Medulla oblongata (tissue), 1 donor: ENCODE results near the gene KCNAB1.
A peak's percentile ranks its signal among the peaks of the same experiment; 100 is the strongest.
"Not testable (repeated sequence)": the region's sequence is repeated elsewhere in the genome, so short reads cannot be mapped to it uniquely, and the experiment has no call there.

Experiments used
- DNase-seq: peaks from one replicate; pipeline ENCODE4 v3.0.0-alpha.2; 2015; ENCODE audit errors: extremely low spot score

The KCNAB1 gene

DNA sequence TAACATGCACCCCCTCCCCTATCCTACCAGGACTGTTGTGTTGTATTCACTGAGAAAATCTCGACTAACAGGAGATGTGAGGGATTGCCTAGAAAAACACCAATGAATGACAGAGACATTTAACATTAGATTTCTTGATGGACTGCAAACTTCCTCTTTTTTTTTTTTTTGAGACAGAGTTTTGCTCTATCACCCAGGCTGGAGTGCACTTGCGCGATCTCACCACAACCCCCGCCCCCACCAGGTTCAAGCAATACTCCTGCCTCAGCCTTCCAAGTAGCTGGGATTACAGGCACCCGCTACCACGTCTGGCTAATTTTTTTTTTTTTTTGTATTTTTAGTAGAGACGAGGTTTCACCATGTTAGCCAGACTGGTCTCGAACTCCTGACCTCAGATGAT lies 17.0 kb downstream of the KCNAB1 start:
- not testable (repeated sequence) for DNase-seq

GRCh38 chr3:156140001-156140595 lies 19.7 kb downstream of the KCNAB1 start:
- no peak for DNase-seq

DNA sequence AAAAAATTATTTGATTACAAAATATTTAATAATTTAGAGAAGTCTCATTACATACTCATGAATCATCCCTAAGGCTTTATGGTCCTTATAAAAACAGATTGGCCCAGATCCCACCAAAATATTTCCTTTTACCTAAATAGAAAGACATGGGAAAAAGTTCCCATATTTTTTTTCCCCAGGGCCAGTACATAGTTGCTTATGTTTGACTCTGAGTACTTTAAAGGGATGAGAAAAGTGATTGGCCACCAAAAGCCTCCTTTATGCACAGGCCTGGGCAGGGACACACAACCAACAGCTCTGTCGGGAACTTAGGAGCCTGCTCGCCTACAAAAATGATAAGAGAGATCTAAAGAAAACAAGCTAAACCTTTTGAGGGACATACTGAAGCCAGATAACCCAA lies 22.3 kb downstream of the KCNAB1 start:
- DNase-seq, result no peak

- no peak for DNase-seq
Measured at GRCh38 chr3:156143136-156143535, 22.8 kb downstream of the KCNAB1 start.

DNA sequence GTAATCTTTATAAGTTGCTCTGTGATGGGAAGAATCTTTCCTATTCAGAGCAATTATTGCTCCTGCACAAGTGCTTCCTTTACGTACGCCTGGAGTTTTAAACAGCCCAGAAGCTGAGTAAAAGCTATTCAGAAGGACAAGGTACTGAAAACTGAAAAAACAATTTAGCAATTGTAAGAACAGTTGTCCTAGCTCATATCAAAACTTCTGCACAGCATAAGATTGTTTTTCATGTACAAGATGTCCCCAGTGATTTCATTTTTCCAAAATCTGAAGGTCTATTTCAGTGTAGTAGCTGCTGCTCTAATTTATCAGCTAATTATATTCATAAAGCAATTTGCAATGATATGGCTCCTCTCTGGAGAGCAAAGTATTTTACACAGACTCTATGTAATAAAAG lies 23.7 kb downstream of the KCNAB1 start:
- DNase-seq, result no peak

DNA sequence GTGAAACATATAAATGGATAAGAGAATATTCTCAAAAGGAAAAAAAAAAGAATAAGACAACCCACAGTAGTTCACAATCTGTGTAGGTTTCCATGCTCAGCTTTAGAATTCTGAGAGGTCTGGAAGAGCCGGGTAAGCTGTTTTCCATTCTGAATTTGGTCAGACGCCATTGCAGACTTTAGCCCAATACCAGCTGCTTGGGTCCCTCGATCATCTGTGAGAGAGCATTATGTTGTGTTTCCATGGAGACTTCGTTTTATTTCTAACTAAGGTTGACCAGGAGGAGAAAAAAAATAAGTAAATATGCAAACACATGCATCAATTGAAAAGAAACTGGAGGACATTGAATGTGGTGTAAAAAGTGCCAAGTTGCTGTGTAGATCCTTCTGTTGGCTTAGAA lies 25.5 kb downstream of the KCNAB1 start:
- no peak for DNase-seq

DNA sequence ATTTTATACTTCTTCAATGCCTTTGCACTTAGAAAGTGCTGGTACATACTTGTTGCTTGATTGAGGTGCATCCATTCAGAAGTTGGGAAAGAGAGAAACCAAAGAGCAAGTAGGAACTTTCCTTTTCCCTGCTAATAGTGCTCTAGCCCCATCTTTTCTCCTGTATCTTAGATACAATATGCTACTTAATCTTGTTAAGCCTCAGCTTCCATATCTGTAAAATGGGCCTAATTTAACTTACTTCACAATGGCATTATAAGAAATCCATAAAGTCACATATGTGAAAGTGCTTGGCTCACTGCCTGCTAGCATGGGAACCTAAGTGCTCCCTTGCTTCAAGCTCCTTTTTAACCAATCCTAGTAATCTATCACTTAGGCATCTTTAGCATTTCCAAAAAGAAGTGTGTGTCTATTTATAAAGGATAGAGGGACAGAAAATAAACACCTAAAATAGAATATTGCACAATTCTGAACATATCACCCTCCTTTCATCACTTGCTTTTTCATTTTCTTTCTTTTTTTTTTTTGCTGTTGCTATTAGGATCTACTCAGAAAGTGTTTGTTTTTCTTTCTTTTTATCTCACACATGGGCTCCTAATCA lies 28.1 kb downstream of the KCNAB1 start:
- no peak for DNase-seq

DNA sequence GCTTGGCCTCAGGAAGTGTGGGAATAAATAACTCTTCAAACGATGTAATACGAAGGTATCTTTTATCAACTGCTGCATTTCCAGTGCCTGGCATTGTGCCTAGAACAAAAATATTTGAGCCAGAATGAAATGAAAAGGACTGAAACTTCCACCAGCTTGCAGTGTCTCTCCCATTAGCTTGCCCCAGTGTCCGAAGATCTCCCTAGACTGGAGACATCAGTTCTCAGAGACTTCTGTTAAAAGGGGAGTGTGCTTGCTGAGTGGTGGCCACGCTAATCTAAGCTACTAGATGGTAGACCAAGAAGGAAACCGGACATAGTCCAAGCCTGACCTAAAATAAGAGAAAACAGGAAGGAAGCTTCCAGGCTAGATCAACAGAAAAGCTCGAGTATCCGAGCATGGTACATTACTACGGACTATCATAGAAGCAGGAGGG lies 28.6 kb downstream of the KCNAB1 start:
- peak; percentile 57 for DNase-seq

DNA sequence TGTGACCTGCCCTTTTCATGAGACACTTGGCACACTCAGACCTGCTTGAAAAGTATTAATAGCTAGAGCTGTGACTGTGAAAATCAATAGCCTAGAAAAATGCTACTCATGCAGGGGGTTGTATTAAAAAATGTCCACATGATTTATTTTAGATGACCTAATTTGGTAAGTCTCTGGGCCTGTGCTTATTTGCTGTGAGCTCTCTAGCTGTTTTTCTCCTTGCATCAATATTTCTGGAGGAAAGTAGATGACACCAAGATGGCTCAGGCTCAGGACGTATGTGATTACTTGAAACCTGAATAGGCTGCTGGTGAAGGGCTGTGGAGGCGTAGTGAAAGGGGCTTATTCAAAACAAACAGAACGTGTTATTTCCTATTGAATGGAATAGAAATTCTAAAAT lies 29.5 kb downstream of the KCNAB1 start:
- DNase-seq, result no peak

DNA sequence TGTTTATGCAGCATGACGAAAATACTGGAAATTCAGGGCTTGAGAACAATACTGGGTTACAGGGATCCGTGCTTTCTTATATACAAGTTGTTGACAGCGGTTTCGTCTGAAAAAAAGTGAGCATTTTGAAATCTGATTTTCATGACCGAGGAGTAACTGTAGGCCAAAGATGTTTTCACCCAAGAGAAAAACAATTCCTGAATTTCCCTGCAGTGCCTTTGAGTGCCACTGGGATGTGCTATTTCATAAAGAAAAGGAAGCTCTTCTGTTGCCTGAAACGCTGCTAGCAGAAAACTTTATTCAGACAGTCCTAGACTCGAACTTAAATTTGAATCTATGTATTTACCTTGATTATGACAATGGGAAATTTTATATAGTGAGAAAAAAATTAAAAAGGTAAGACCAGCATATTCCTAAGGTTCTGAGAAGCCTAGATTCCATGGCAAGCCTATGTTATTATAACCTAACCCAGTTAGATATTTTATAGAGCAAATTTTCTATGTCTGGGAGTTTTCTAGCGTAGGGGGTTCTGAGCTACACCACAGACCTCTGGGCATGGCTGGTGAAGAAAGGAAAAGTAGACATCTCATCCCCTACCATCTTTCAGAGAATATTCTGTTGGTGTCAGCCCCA lies 30.2 kb downstream of the KCNAB1 start:
- peak; percentile 93 for DNase-seq

GRCh38 chr3:156151824-156152428 lies 31.5 kb downstream of the KCNAB1 start:
- peak; percentile 65 for DNase-seq

DNA sequence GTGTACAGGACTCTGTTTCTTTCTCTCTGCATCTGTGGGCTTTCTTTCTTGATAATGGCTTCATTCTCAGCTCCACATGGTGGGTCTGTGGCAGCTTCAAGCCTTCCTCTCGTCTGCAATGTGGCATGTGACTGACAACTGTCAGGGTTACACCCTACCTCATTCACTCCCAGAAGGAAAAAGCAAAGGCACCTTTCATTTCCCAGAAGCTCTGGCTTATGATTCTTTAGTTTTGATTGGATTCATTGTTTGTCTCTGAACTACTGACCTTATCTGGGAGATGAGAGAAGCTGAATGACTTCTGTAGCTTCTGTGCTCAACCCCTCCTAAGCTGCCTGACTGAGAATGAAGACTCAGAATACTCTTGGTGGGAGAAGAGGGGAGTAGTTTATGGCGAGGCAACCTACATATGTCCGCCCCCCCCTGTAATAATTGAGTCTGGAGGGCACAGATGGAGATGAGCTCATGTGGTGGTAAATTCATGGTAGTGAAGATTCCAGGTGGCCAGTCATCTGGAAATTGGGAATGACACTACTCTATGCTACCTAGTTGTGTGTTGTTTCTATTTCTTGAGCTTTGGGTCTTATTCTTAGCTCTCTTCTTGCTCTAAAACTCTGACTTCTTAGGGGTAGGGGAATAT lies 38.4 kb downstream of the KCNAB1 start:
- no peak for DNase-seq

DNA sequence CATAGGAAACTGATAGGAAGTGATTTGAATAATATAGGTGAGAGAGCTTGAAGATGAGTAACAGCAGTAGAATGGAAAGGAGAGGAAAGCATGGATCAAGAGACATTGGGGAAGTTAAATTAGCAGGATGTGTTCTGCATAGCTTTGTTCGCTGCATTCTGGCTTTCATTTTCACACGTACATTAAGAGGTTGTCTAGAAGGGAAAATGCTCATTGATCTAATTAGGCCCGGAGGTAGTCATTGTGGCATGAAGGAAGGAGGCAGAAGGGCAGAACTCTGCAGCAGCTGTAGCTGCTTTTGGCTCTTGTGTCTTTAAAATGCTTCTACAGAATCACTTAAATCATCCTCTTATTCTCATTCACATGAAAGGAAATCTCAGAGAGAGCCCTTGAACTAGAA lies 40.3 kb downstream of the KCNAB1 start:
- DNase-seq, result no peak

- DNase-seq, result no peak
Measured at GRCh38 chr3:156161172-156161571, 40.8 kb downstream of the KCNAB1 start.

DNA sequence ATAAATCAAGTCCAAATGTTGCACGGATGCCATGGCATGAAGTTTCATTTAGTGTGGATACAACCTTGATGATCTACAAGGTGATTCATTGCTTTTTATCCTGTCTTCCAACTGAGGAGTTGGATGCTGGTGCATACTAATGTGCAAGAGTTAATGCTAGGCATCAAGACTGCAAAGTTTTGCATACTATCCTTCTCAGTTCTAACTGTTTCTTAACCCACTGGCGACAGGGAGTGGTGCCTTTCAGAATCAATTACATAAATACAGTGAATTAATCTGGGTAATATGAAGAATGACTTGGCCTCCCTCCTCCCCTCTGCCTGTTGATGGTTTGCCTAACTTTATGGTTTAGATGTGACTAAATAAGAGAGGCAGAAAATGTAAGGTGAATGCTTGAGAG lies 43.5 kb downstream of the KCNAB1 start:
- no peak for DNase-seq

DNA sequence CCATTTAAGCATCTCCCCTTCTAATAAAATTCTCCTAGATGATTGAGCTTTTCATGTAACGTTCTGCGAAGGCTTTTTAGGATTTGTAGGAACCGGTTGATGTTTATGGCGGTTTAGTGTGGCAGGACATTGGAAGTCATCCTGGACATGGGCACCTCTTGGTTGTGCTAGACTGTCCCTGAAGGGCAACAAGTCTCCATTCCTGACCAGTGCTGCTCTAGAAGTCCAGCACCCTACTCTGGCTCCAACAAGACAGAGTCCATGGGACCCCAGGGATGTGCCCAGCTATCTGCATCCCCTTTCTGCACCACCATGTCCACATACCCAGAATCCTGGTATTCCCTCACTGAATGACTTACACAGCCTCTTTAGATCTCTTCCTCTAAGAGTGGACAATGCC lies 46.4 kb downstream of the KCNAB1 start:
- DNase-seq, result no peak

GRCh38 chr3:156170571-156170970 lies 50.2 kb downstream of the KCNAB1 start:
- no peak for DNase-seq

DNA sequence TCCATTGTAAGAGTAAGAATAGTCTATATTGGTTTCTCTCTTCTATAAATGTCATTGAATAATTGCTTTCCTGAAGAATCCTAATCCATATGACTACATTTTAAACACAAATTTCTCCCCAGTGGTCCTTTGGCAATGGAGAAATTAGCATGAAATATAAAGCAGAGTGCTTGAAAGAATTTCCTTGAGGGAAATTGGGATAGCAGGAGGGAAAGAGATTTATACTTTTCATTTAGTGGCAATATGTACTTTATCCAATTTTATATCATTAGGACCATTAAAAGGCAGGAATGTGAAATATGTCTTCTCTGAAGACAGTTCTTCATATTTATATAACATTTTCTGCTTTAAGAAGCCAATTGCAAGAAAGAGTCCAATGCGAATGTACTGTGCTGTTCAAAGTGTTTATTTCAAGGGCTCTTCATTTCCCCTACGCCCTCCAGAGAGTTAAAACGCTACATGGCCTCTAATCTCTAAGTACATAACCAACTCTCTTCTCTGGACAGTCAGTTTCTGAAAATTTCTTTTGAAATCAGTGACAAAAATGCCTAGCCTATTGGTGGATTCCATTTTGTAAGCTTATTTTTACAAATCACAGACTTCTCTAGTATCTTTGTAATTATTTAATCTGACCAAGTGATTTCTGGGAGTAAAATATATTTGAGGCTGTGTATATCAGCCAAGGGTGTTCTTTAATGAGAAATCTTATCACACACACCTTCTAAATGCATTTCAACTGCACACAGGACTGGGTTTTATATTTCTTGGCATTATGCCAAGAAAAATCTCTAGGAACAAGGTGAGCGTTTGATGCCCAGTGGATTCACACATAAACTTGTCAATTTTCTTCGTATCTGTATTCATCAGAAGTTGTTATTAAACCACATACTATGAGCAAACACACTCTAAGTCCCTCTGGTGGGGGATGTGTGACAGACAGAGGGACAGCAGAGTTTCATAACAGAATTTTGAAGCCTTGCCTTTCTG lies 51.2 kb downstream of the KCNAB1 start:
- DNase-seq, result no peak

GRCh38 chr3:156172536-156172935 lies 52.2 kb downstream of the KCNAB1 start:
- no peak for DNase-seq

- peak; percentile 57 for DNase-seq
Measured at GRCh38 chr3:156174229-156174847, 54.0 kb downstream of the KCNAB1 start.

DNA sequence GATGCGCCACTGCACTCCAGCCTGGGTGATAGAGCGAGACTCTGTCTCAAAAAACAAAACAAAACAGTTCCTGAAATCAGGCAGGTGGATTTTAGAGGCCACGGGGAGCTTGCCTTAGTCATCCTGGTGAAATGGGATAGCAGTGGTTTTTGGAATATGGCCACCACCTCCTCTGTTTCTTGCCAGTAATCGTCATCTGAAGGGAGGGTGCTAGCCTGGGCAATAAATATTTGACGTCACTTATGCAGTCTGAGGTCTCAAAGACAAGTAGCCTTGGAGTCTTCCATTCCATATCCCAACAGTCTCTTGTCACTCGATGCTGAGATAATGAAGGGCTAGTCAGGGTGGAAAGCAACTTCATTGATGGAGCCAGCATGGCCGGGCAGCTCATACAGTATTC lies 55.2 kb downstream of the KCNAB1 start:
- no peak for DNase-seq
